GM21786 (cell line): Measurements from ENCODE around the gene KLHL35.
"Not testable (repeated sequence)": the region's sequence is repeated elsewhere in the genome, so short reads cannot be mapped to it uniquely, and the experiment has no call there.

Source experiments
- ATAC-seq: cut with Tn5 transposase; IDR thresholded peaks from one replicate; pipeline ENCODE4 v1.9.1; 2021; ENCODE audit not compliant: unreplicated experiment

The KLHL35 gene

GRCh38 chr11:75426720-75427086 lies 6.3 kb downstream of the KLHL35 start:
- no peak for ATAC-seq

GRCh38 chr11:75425422-75425821 lies 7.6 kb downstream of the KLHL35 start:
- ATAC-seq: no peak

GRCh38 chr11:75424396-75424795 lies 8.6 kb downstream of the KLHL35 start:
- no peak for ATAC-seq

- no peak for ATAC-seq
Observed at GRCh38 chr11:75423721-75424120, 9.3 kb downstream of the KLHL35 start.

GRCh38 chr11:75422248-75423231 lies 10.5 kb downstream of the KLHL35 start:
- ATAC-seq: no peak

- no peak for ATAC-seq
Observed at GRCh38 chr11:75421902-75422247, 11.1 kb downstream of the KLHL35 start.

- ATAC-seq: no peak
Observed at GRCh38 chr11:75421035-75421602, 11.9 kb downstream of the KLHL35 start.

GRCh38 chr11:75420224-75421034 lies 12.6 kb downstream of the KLHL35 start:
- ATAC-seq: no peak

- ATAC-seq: no peak
Observed at GRCh38 chr11:75413864-75414263, 19.1 kb downstream of the KLHL35 start.

GRCh38 chr11:75413146-75413545 lies 19.9 kb downstream of the KLHL35 start:
- ATAC-seq: not testable (repeated sequence)

GRCh38 chr11:75409971-75410370 lies 23.0 kb downstream of the KLHL35 start:
- ATAC-seq: not testable (repeated sequence)

GRCh38 chr11:75408957-75409219 lies 24.1 kb downstream of the KLHL35 start:
- ATAC-seq: no peak

- ATAC-seq: no peak
Observed at GRCh38 chr11:75406338-75406777, 26.6 kb downstream of the KLHL35 start.

- no peak for ATAC-seq
Observed at GRCh38 chr11:75403983-75404658, 28.9 kb downstream of the KLHL35 start.

- no peak for ATAC-seq
Observed at GRCh38 chr11:75403037-75403436, 30.0 kb downstream of the KLHL35 start.

GRCh38 chr11:75402002-75402773 lies 30.8 kb downstream of the KLHL35 start:
- ATAC-seq: no peak

- ATAC-seq: no peak
Observed at GRCh38 chr11:75400146-75400865, 32.7 kb downstream of the KLHL35 start.

GRCh38 chr11:75399344-75400145 lies 33.5 kb downstream of the KLHL35 start, which contains the start of gene RPS3:
RPS3 (plus strand) TSS chr11:75399518; CDS start chr11:75399548, 30 bp downstream.
- peak; percentile 90 for ATAC-seq

- ATAC-seq: no peak
Observed at GRCh38 chr11:75398906-75399305, 34.1 kb downstream of the KLHL35 start.
